Stomach smooth muscle (tissue), 2 donors: ENCODE data around the gene ARHGAP29.

Source experiments
- H3K27ac ChIP-seq: one replicate; pipeline ENCODE4 v1.7.0; 2013; ENCODE audit warnings: mild to moderate bottlenecking, low read length, inconsistent platforms
- H3K27me3 ChIP-seq, 2 donors: one replicate each; pipeline ENCODE4 v1.7.0; 2013; ENCODE audit warnings: low read length in 2 of 2; ENCODE audit not compliant: insufficient read depth in 2 of 2, control insufficient read depth in 1 of 2
- H3K36me3 ChIP-seq, 2 donors: one replicate each; pipeline ENCODE4 v1.7.0; 2013; ENCODE audit warnings: low read length in 2 of 2; ENCODE audit not compliant: control insufficient read depth in 2 of 2, insufficient read depth in 2 of 2
- H3K4me1 ChIP-seq: one replicate; pipeline ENCODE4 v1.7.0; 2013; ENCODE audit warnings: low read length; ENCODE audit not compliant: control insufficient read depth, insufficient read depth
- H3K4me3 ChIP-seq, 2 donors: one replicate each; pipeline ENCODE4 v1.7.0; 2013; ENCODE audit warnings: low read length in 2 of 2
- H3K9ac ChIP-seq, 2 donors: one replicate each; pipeline ENCODE4 v1.7.0; 2013; ENCODE audit warnings: low read length in 2 of 2, mild to moderate bottlenecking in 1 of 2
- H3K9me3 ChIP-seq, 2 donors: one replicate each; pipeline ENCODE4 v1.7.0; 2013; ENCODE audit warnings: low read length in 2 of 2; ENCODE audit not compliant: control insufficient read depth in 2 of 2
- donor health status: healthy.
- donor health status: Pancreatic carcinoma.

ARHGAP29 gene

DNA sequence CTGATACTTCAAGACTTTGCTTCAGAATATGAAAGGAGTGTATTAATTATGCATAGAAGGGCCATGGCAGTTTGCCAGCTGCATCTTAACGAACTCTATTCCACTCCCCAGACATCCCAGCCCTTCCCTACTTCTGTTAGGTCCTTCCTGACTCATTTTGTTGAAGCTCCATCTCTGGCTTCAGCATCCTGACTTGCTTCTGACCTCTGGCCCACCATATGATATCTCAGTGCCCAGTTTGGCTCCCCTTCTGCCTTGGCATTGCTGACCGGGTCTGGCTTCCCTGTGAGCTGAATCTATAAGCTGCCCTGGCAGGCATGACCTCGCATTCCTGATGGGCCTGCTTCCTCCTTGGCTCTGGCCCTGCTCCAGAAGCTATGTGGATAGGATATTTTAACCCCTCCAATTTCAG, 27.6 kb upstream of the ARHGAP29 start:
- Histone ChIP-seq H3K9ac (no peak overlapping the region), H3K36me3 (no peaks in the 10 kb centered on the region), H3K27me3 (no peaks in the 10 kb centered on the region), H3K4me1 (no peaks in the 10 kb centered on the region), H3K4me3 (no peak overlapping the region), H3K27ac (no peak overlapping the region), H3K9me3 (no peaks in the 10 kb centered on the region)

DNA sequence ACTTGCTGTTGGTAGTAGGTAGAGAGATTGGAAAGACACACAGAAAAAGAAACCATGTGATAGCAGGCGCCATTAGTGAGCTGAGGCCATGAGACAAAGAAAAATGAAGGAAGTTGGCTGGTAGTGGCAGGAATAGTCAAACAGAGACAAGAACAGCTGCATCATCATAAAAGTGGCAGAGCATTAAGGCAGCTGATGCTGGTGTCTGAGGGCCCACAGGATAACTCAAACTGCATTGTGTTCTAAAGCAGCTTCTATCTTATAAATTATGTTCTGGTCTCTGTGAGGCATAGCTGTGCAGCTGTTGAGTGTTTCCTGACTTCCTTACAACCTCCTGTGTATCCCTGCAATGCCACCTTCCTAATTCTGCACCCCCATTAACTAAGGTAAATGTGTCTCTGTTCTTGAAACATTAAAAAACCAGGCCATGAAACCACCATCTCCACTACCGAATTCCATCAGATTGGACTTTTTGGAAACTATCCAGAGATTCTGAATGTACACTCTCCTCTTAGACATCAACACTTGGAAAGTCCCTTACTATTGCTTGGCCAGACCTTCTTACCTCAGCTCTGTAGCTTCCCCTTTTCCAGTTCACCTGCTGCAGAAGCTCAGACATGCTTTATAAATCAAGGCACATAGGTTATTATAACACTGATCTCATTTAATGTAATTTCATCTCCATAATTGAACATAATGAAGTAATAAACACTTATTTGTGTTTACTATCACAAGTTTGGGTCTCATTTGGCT, 23.4 kb upstream of the ARHGAP29 start:
- Histone ChIP-seq H3K4me3 (no peak overlapping the region), H3K4me1 (no peaks in the 10 kb centered on the region), H3K9me3 (no peaks in the 10 kb centered on the region), H3K27me3 (no peaks in the 10 kb centered on the region), H3K36me3 (no peaks in the 10 kb centered on the region), H3K9ac (no peak overlapping the region), H3K27ac (no peak overlapping the region)

DNA sequence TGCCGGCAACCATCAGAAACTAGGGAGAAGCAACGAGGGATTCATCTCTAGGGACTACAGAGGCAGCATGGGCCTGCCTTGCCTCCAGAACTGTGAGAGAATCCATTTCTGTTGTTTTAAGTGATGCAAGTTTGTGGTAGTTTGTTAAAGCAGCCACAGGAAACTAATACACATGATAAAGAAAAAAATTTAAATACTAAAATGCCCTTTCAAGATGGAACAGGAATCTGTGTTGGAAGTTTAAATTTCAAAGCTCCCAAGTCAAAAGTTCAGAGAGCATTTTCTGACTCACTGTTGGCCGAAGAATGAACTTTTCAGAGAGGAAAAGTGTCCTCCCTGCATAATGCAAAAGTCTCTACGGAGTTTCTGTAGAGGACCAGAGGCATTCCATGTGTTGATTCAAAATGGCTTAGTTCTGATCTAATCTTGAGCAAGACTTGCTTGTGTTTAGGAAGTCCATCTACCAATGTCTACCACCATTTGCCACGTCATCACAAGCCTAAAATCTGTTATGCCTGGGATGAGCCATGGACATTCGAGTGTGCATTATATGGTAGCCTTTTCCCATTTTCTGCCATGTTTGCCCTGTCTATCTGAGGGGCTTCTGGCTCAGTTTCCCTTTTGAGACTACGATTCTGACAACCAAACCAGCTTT, 22.4 kb upstream of the ARHGAP29 start:
- Histone ChIP-seq H3K9me3 (no peaks in the 10 kb centered on the region), H3K27me3 (no peaks in the 10 kb centered on the region), H3K4me1 (no peaks in the 10 kb centered on the region), H3K36me3 (no peaks in the 10 kb centered on the region), H3K27ac (no peak overlapping the region), H3K9ac (no peak overlapping the region), H3K4me3 (no peak overlapping the region)

DNA sequence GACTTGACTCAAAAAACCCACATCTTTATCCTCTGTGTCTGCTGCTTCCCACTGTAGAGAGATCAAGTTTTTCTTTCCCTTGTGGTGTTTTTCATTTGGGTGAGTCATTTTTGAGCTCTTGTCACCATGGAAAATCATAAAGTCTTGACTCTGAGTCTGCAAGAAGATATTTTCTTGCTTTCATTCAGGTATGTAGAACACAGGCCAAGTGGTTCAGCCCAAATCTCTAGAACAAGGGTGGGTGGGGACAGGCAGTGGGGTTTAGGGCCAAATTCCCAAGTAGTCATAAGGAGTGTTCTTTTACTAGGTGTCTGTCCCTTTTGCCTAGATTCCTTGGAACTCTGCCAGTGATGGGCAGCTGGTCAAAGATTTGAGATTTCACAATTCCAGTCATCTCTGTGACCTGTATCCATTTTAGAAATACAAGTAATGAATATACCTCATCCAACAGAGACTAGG, 21.5 kb upstream of the ARHGAP29 start:
- Histone ChIP-seq H3K9ac (no peak overlapping the region), H3K36me3 (no peaks in the 10 kb centered on the region), H3K9me3 (no peaks in the 10 kb centered on the region), H3K27ac (no peak overlapping the region), H3K4me3 (no peak overlapping the region), H3K4me1 (no peaks in the 10 kb centered on the region), H3K27me3 (no peaks in the 10 kb centered on the region)

DNA sequence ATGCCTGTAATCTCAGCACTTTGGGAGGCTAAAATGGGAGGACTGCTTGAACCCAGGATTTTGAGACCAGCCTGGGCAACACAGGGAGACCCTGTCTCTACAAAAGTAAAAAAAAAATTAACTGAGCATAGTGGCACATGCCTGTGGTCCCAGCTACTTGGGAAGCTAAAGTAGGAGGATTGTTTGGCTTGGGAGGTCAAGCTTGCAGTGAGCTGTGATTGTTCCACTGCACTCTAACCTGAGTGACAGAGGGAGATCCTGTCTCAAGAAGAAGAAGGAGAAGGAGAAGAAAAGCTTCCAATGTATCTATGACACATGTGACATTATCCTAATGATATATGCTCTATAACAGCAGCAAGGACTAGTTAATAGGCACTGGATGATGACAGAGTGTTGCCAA, 20.1 kb upstream of the ARHGAP29 start:
- Histone ChIP-seq H3K27ac (no peak overlapping the region), H3K4me1 (no peaks in the 10 kb centered on the region), H3K36me3 (no peaks in the 10 kb centered on the region), H3K27me3 (no peaks in the 10 kb centered on the region), H3K9me3 (no peaks in the 10 kb centered on the region), H3K4me3 (no peak overlapping the region), H3K9ac (no peak overlapping the region)

DNA sequence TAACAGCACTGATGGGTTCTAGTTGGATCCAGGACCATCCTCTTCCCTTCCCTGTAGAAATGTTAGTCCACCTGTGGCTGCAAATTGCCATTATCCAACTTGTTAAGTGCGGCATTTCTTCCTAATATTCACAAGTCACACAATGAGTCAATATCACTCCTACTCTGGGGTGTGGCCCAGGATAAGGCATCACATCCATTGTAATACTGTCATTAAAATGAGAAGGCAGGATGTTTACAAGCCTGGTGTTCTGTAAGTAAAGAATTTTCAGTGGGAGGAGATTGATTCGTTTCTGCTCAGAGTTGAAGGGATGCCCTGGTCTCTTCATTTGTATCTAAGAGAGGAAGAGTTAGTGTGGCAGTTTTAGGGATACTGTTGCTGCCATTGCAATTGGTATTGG, 18.1 kb upstream of the ARHGAP29 start:
- Histone ChIP-seq H3K4me3 (no peak overlapping the region), H3K4me1 (no peaks in the 10 kb centered on the region), H3K9me3 (no peaks in the 10 kb centered on the region), H3K9ac (no peak overlapping the region), H3K36me3 (no peaks in the 10 kb centered on the region), H3K27ac (no peak overlapping the region), H3K27me3 (no peaks in the 10 kb centered on the region)

DNA sequence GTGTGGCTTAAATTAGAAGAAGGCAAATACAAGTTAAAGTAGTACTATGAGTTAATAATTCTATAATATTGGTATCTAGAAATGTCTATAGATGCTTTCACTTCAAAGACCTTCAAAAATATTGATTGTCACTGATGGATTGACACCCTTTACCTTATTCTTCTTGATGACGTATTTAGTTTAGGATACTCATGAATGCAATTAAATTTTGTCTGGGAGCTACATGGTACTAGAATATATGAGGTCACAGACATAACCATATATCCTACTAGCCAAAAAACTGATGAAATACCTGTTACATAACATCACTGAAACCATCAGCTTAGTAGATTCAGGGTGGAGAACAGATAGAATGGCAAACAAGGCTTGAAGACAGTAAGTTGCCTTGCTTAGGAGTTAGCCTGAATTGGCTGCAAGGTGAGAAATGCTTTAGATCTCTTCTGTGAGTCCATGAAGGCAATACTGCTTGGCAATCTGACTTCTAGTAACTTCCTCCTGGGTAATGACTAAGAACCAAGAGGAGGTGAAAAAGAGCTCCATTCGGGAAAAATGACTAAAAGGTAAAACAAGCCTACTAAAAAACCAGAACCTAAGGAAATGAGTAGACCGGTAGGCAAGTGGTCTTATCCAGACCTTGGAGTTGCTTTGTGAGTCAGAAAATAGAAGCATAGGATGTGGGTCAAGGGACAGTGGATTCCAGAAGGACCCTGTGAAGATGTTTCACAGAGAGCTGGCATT, 16.9 kb upstream of the ARHGAP29 start:
- Histone ChIP-seq H3K4me1 (no peaks in the 10 kb centered on the region), H3K27ac (no peak overlapping the region), H3K9me3 (no peaks in the 10 kb centered on the region)

DNA sequence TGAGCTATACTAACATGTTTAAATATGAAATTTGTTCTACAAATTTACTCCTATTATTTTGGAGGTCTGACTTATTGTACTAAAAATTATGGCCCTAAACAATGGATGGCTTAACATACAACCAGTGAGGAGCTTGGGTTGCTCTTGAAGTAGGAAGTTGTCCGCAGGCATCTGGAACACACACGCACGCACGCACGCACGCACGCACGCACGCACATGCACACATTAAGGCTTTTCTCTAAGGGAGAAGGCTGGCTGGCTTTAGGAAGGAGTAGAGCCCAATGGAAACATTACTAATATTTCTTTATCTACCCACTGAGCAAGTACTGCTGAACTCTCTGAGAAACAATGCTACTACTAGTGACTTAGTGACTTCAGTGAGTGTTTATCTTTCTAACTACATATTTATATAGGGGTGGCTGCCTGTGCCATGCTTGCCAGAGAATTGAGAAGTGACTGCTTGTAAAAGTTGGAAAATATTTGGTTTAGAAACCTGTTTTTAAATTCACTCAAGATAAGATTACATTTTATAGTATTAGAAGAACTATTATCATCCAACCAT, 16.2 kb upstream of the ARHGAP29 start:
- H3K9me3 ChIP-seq, result no peaks in the 10 kb centered on the region
- H3K4me1 ChIP-seq, result no peaks in the 10 kb centered on the region
- no peak overlapping the region for H3K9ac ChIP-seq
- no peaks in the 10 kb centered on the region for H3K36me3 ChIP-seq
- no peak overlapping the region for H3K4me3 ChIP-seq
- H3K27me3 ChIP-seq, result no peaks in the 10 kb centered on the region
- H3K27ac ChIP-seq, result no peak overlapping the region

More for the DNA sequence above, 16.9 kb upstream of the ARHGAP29 start:
- Histone ChIP-seq H3K36me3 (no peaks in the 10 kb centered on the region), H3K4me3 (no peak overlapping the region), H3K27me3 (no peaks in the 10 kb centered on the region), H3K9ac (no peak overlapping the region)

DNA sequence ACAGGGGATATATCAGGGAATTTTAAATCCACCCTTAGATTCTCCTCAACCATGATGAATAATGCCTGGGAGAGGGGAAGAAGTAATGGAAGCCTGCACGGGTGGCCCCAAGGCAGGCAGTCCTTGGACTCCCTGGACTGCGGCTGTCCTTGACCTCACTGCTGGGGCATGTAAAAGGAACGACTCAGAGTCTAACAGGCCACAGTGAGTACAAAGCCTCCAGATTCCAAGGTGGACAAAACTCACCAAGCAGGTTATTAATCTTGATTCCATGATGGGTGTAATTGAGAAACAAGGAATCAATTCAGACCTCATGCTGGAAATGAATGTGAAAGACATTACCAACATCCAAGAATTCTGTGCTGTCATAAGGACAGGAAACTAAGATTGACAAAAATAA, 13.0 kb upstream of the ARHGAP29 start:
- no peak overlapping the region for H3K4me3 ChIP-seq

DNA sequence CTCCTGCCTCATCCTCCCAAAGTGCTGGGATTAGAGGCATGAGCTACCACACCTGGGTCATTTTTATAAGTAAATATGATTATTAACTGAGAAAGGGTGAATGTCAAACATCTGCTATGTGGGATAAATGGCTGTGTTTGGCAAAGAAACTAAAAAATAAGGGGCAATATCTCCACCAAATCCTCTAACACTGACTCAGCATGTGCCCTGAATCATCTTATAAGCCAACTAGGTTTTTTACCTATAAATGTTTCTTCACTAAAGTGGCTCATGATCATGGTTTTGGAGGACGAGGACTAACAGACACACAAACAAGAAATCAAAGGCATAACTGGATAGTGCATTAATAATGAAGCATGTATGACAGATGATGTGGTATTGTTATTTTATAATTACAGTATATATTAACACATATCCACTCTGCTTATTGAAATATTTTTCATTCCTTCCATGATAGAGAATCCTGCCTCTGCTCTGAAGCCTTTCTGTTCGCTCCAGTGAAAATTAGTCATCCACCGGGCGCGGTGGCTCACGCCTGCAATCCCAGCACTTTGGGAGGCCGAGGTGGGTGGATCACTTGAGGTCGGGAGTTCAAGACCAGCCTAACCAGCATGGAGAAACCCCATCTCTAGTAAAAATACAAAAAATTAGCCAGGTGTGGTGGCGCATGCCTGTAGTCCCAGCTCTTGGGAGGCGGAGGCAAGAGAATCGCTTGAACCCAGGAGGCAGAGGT, 11.7 kb upstream of the ARHGAP29 start:
- H3K27me3 ChIP-seq, result peaks cover 2 to 9% of the 10 kb centered on the region in 2 donors
- H3K9me3 ChIP-seq, result no peaks in the 10 kb centered on the region
- H3K27ac ChIP-seq, result no peak overlapping the region
- H3K4me1 ChIP-seq, result no peaks in the 10 kb centered on the region
- no peaks in the 10 kb centered on the region for H3K36me3 ChIP-seq
- H3K4me3 ChIP-seq, result no peak overlapping the region
- H3K9ac ChIP-seq, result no peak overlapping the region

More for the DNA sequence above, 13.0 kb upstream of the ARHGAP29 start:
- H3K9ac ChIP-seq, result no peak overlapping the region
- H3K27ac ChIP-seq, result no peak overlapping the region
- H3K9me3 ChIP-seq, result no peaks in the 10 kb centered on the region
- no peaks in the 10 kb centered on the region for H3K36me3 ChIP-seq
- H3K27me3 ChIP-seq, result peaks cover 2 to 9% of the 10 kb centered on the region in 2 donors
- no peaks in the 10 kb centered on the region for H3K4me1 ChIP-seq
